HG02885 (cell line): ENCODE measurements around the gene MRTFB.
A peak's percentile ranks its signal among the peaks of the same experiment; 100 is the strongest.
"Not testable (repeated sequence)": the region's sequence is repeated elsewhere in the genome, so short reads cannot be mapped to it uniquely, and the experiment has no call there.

ENCODE experiments used
- ATAC-seq: cut with Tn5 transposase; IDR thresholded peaks from one replicate; pipeline ENCODE4 v1.9.1; 2021; ENCODE audit warnings: mild to moderate bottlenecking; ENCODE audit not compliant: unreplicated experiment, poor library complexity

The MRTFB gene

GRCh38 chr16:14070877-14071575, at the start of gene MRTFB:
Gene MRTFB (plus strand): TSS chr16:14071319. CDS start chr16:14140607, 69,288 bp downstream.
- ATAC-seq, result peak; percentile 82

GRCh38 chr16:14023526-14023925, 47.6 kb upstream of the MRTFB start:
- ATAC-seq, result not testable (repeated sequence)

- ATAC-seq, result no peak
Measured at GRCh38 chr16:14024283-14024682, 46.8 kb upstream of the MRTFB start.

- ATAC-seq, result no peak
Measured at GRCh38 chr16:14026572-14027285, 44.4 kb upstream of the MRTFB start.

- ATAC-seq, result no peak
Measured at GRCh38 chr16:14028202-14028601, 42.9 kb upstream of the MRTFB start.

- no peak for ATAC-seq
Measured at GRCh38 chr16:14029658-14030057, 41.5 kb upstream of the MRTFB start.

GRCh38 chr16:14035092-14035491, 36.0 kb upstream of the MRTFB start:
- ATAC-seq, result no peak

GRCh38 chr16:14036889-14037288, 34.2 kb upstream of the MRTFB start:
- no peak for ATAC-seq

GRCh38 chr16:14037960-14038359, 33.2 kb upstream of the MRTFB start:
- no peak for ATAC-seq

GRCh38 chr16:14041164-14041563, 30.0 kb upstream of the MRTFB start:
- no peak for ATAC-seq

- ATAC-seq, result no peak
Measured at GRCh38 chr16:14042706-14043105, 28.4 kb upstream of the MRTFB start.

GRCh38 chr16:14043278-14043677, 27.8 kb upstream of the MRTFB start:
- no peak for ATAC-seq

- ATAC-seq, result no peak
Measured at GRCh38 chr16:14043793-14044192, 27.3 kb upstream of the MRTFB start.

GRCh38 chr16:14047121-14047859, 23.8 kb upstream of the MRTFB start:
- not testable (repeated sequence) for ATAC-seq

GRCh38 chr16:14050291-14051027, 20.7 kb upstream of the MRTFB start:
- ATAC-seq, result no peak

- no peak for ATAC-seq
Measured at GRCh38 chr16:14051103-14051729, 19.9 kb upstream of the MRTFB start.

GRCh38 chr16:14056970-14057369, 14.1 kb upstream of the MRTFB start:
- ATAC-seq, result no peak

- ATAC-seq, result no peak
Measured at GRCh38 chr16:14057878-14058382, 13.2 kb upstream of the MRTFB start.

- no peak for ATAC-seq
Measured at GRCh38 chr16:14061732-14062259, 9.3 kb upstream of the MRTFB start.

- no peak for ATAC-seq
Measured at GRCh38 chr16:14062261-14062660, 8.9 kb upstream of the MRTFB start.
